Adipose tissue (tissue), 3 donors: Measurements from ENCODE around the gene ELF2. TPM values are rescaled to one million over a fixed set of nuclear protein-coding genes. Genes with fewer than 3 reads are reported as not detected.
A peak's percentile ranks its signal among the peaks of the same experiment; 100 is the strongest.
"Not testable (repeated sequence)": the region's sequence is repeated elsewhere in the genome, so short reads cannot be mapped to it uniquely, and the experiment has no call there.

ENCODE experiments used
- H3K27ac ChIP-seq: one replicate; pipeline ENCODE4 v1.5.1; 2013; ENCODE audit warnings: low read depth, low read length
- WGBS, 3 donors: extraction: QIAGEN DNeasy Blood & Tissue Kit; methylation state at CpG; one replicate each; pipeline ENCODE4 v1.1.7; 2013; 5-methylcytosine and 5-hydroxymethylcytosine counted together
- polyA plus RNA-seq, 3 donors: library from polyadenylated mRNA; stranded (reverse); fragments of 200-250 nt; gene quantifications; one replicate each; pipeline ENCODE4 v1.2.3, GENCODE V29; 2013
- donor health status: healthy with polysubstance abuse.
- donor health status: Bipolar disorder and iron deficiency.
- donor health status: healthy.

The ELF2 gene
- polyA plus RNA-seq, 3 donors: 11.8 to 17.0 (median 16.8) TPM

- H3K27ac ChIP-seq: no peak overlapping the region
- 75 to 87% (median 82%) methylated on average over 6 of the region's 6 CpGs for WGBS, 3 donors
These were observed 68.4 kb downstream of the ELF2 start for GRCh38 chr4:139108567-139109128.

DNA sequence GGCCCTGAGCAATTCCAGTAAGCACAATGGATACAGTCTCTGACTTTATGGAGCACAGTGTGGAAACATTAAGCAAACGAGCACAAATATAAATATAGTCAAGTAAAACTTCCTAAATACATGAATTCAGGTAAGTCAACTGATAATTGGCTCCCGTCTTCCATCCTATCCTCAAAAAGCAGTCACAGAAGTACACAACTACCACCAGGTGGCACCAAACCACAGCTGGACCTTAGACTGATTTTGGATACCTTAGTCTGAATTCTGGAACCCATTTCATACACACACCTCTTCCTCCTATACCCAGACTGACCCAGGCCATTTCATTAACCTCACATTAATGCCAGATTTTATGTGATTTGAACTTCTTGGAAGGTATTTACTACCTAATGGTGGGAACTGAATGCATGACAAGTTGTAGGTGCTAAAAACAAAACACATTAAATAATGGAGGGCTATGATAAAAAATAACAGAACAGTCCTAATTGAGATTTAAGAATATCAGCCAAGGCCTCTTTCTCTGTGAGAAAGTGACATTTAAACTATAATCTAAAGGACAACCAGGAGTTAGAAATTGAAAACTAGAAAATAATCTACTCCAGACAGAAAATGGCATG is 77.5 kb downstream of the ELF2 start:
- H3K27ac ChIP-seq: no peak overlapping the region
- 2 to 8% (median 6%) methylated on average over 2 of the region's 2 CpGs for WGBS, 3 donors

DNA sequence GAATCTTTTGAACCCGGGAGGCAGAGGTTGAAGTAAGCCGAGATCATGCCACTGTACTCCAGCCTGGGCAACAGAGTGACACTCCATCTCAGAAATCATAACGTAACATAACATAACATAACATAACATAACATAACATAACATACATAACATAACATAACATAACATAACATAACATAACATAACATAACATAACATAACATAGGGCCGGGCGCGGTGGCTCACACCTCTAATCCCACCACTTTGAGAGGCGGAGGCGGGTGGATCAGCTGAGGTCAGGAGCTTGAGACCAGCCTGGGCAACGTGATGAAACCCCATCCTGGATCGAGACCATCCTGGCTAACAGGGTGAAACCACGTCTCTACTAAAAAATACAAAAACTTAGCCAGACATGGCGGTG is 84.7 kb downstream of the ELF2 start:
- 80 to 87% (median 81%) methylated on average over 12 of the region's 12 CpGs for WGBS, 3 donors
- no peak overlapping the region for H3K27ac ChIP-seq

DNA sequence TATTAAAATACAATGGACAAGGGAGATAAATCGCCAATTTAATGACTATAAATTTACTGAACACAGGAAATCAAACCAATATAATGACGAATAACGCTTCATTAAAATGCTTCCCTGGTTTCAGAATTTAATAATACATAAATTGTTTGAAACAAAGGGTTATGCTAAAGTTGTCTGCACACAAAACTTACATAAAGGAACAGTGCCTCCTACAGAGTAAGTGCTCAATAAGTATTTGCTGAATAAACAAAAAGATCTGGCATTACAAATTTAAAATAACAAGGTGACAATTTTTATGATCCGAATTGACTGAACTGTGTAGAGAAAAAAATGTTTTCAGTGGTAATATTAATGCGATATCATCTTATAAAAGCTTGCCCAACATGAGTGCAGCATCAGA is 91.9 kb downstream of the ELF2 start:
- H3K27ac ChIP-seq: no peak overlapping the region
- 25 to 55% (median 48%) methylated on average over 5 of the region's 5 CpGs for WGBS, 3 donors

DNA sequence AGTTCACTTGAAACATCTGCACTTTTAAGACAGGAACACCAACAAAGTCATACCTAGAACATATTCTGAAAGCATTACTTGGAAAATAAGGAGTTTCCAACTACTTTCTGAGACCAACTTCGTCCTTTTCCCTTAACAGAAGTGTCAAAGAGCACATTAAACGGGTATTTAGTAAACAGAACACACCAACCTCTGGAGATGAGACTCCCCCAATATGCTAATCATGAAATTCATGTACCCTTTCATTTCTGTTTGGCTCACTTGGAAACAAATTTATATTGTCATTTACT is 92.3 kb downstream of the ELF2 start:
- WGBS, 3 donors: 0 to 3% (median 1%) methylated on average over 2 of the region's 2 CpGs

DNA sequence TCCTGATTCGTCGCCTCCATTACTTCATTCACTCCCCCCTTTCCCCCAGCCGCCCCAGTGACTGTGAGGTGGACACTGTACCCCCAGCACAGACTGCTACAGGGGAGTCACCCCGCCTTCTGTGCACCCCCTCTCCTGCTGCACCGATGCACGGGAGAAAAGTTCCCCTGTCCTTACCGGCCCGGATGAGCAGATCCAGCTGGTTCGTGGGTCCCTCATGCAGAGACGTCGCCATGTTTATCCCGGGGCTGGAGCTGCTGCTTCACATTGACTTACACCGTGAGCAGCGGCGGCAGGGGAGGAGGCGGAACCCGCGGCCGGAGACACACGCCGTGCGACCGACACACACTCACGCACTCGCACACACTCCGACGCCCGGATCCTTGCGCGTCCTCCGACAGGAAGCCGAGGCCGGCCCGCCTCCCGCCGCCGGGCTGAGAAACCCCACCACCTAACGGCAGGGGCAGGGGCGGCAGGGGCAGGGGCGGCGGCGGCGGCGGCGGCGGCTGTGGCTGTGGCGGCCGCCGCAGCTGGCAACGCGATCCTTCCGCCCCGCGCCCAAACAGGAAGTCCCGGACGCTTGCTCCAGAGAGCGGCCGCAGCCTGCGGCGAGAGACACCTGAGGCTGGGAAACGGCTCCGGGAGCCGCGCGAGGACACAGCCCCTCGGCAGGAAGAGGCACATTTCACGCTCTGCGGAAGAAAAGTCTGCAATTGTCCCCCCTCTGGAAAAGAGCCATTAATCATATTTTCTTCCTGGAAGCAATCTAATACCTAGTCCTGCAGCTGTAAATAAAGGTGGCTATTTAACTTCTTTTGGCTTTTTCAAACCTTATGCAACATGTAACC is 92.8 kb downstream of the ELF2 start:
- 0 to 3% (median 3%) methylated on average over 59 to 68 of the region's 68 CpGs for WGBS, 3 donors
- H3K27ac ChIP-seq: no peak overlapping the region

More for the DNA sequence above, 92.3 kb downstream of the ELF2 start:
- no peak overlapping the region for H3K27ac ChIP-seq

- H3K27ac ChIP-seq: no peak overlapping the region
- WGBS, 3 donors: 0 to 2% (median 0%) methylated on average over 29 to 34 of the region's 34 CpGs
These were observed 93.4 kb downstream of the ELF2 start for GRCh38 chr4:139083607-139083955.

- peak overlapping the region; percentile 59 for H3K27ac ChIP-seq
- 0% methylated on average over 36 to 38 of the region's 38 CpGs for WGBS, 3 donors
These were observed 94.0 kb downstream of the ELF2 start for GRCh38 chr4:139082750-139083606.

- WGBS, 3 donors: 88 to 95% (median 94%) methylated on average over 4 of the region's 4 CpGs
- no peak overlapping the region for H3K27ac ChIP-seq
These were observed 98.1 kb downstream of the ELF2 start for GRCh38 chr4:139078926-139079325.

DNA sequence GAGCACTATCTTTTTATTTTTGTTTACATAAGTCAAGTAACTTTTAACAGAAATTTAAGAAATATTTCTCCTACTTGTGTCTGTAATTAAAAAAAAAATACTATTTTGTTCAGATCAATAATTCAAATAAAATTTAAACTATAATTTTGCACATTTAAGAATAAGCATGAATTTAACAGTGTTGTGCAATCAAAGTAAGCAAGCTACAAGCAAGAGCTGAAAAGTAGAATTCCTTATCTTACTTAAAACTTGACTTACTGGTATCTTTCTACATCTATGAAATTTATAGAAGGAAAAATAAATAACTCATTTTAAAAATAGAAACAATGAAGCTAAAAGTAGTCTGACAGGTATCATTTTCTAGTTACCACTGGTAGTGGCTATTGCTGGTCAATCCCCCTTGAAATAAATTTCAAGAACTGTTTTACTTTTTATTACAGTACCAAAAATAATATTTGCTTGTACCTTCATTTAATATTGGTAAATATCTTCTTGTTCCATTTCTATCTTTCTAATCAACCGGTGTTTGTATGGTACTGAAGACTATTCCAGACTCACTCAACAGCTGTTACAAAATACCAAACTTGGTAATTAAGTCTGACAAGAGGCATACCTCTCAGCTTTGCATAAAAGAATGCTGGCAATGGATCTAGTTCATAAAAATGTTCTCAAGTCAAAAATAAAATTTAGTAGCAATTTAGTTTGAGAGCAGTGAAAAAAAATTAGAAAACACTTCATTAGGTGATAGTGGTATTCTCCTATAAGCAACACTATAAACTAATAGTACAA is 99.3 kb downstream of the ELF2 start:
- H3K27ac ChIP-seq: no peak overlapping the region
- WGBS, 3 donors: 16 to 68% (median 54%) methylated on average over 1 of the region's 1 CpG

DNA sequence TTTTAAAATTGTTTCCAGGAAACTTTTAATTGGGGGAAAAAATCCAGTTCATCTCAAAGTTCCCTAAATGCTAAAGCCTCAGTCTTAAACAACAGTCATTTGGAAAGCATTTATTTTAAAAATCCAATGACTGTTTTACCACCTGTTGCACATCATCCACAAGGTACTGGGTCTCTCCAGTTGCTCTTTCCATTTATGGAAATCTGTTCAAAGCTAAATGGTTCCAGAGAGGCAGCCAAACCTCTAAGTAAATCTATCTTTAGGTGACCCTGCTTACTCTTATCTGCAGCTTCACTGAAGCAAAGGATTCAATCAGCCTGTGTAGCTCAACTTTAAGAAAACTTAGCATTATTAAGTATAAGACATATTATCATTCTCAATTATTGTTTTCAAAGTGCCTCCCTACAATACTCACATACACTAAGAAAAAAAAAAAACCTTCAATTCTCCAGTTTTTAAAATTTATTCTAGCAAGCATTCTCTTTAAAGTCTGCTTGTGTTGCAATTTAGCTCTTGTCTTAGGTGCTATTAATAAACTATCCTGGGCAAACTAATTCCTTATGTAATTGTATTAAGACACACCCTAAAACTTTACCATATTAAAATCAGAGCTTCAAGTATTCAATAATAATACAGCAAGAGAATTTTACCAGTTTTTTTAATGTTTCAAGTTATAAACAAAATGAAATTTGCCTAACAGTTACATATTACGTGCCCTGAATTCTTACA is 100.8 kb downstream of the ELF2 start:
- no peak overlapping the region for H3K27ac ChIP-seq
- 76 to 85% (median 79%) methylated on average over 1 of the region's 1 CpG for WGBS, 3 donors

DNA sequence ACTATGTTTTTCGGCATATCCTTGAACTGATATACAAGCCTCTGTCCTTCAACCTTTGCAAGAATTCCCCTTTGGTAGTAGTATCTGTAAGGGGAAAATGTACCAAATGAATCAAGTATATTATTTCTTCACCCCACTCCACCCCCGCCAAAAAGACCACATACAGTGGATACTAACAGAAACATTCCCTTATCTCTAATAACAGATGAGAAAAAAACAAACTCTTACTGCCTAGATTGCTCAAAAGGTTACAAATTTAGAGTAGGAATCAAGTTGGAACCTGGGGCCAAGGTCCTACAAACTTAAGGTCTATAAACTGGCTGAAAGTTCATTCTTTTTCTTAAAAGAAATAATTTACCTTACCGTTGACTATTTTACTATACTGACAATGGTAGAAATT is 116.4 kb downstream of the ELF2 start:
- H3K27ac ChIP-seq: no peak overlapping the region
- WGBS, 3 donors: 96% methylated on average over 3 of the region's 3 CpGs

- WGBS, 3 donors: 55 to 72% (median 70%) methylated on average over 4 of the region's 4 CpGs
- H3K27ac ChIP-seq: not testable (repeated sequence)
These were observed 118.0 kb downstream of the ELF2 start for GRCh38 chr4:139059026-139059425.

DNA sequence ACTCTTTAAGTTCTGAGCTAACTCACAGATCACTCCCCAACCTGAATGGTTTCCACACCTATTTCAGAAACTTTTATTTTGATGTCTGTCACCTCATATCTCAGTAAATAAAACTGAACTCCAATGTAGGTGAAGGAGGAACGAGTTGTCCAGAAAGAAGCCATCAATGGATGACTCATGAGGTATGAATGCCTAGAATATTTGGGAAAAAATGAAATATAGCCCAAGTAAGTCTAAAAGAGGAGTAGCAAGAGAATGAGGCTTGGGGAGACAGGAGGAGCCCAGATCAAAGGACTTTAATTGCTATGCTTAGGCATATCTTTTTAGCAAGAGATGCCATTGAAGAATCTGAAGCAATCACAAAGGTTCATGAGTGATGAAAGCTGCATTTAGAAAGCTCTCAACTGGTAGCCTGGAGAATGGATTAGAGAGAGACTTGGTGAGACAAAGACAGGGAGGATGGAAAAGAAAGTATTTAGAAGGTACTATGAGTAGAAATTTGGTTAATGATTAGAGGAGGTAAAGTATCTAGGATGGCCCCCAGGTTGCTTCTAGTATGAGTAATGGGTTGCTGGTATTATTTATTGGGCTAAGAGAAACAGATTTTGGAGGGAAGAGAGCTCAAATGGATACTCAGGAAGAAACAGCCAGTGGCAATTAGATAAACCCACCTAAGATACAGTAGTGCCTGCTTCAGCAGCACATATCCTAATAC is 122.1 kb downstream of the ELF2 start:
- no peak overlapping the region for H3K27ac ChIP-seq

GRCh38 chr4:139053909-139054308 is 123.1 kb downstream of the ELF2 start:
- H3K27ac ChIP-seq: no peak overlapping the region
- 92 to 94% (median 94%) methylated on average over 1 of the region's 1 CpG for WGBS, 3 donors

More for the DNA sequence above, 122.1 kb downstream of the ELF2 start:
- 27 to 51% (median 34%) methylated on average over 1 of the region's 1 CpG for WGBS, 3 donors

DNA sequence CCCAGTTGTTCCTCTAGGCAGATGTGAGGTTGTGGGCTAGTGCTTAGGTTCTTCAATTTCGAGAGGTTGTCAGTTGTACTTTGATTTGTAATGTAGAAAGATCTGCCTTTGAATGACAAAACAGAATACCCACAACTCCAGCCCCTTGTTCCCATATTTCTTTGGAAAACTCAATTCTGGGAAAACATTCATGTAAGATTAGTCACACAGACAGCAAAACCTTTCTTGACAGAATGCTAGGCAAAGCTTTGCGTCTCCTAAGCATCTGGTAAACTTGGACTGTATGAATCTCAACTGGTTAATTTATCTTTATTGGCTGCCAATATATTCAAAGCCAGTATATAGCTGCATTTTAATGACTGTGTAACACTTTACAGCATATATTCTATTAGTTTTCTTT is 126.6 kb downstream of the ELF2 start:
- no peak overlapping the region for H3K27ac ChIP-seq
- WGBS, 3 donors: 77 to 94% (median 80%) methylated on average over 2 of the region's 2 CpGs

DNA sequence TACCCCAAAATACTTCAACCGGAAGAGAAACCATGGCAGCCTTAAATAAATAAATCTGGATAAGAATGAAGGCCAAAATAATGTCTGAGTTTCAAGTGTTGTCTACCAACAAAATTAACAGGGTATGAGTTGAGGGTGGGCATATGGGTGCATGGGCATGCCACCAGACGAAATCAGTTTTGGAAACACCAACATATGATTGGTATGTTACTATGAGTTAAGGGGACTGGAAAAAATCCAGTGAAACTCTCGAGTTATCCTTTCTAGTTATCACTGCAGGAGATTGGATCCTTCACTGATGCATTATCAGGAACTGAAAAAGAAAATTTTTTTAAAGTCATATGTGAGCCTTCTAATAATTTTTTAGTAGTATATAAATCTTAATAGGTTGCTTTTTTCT is 129.0 kb downstream of the ELF2 start:
- 49 to 87% (median 84%) methylated on average over 3 of the region's 3 CpGs for WGBS, 3 donors
- H3K27ac ChIP-seq: no peak overlapping the region
